ENCODE results near the gene GALNT18. TPM values are rescaled to one million over a fixed set of nuclear protein-coding genes. Genes with fewer than 3 reads are reported as not detected.

The GALNT18 gene
- polyA plus RNA-seq, 12 donors, result 7.0 to 14.2 (median 10.0) TPM; not detected in 1

GRCh38 chr11:11243590-11244469, 378.0 kb downstream of the GALNT18 start:
- peak; percentile 55 for DNase-seq

GRCh38 chr11:11243209-11243589, 378.6 kb downstream of the GALNT18 start:
- DNase-seq, result peak; percentile 74

GRCh38 chr11:11241284-11241683, 380.5 kb downstream of the GALNT18 start:
- DNase-seq, result no peak

- DNase-seq, result no peak
Measured at GRCh38 chr11:11239959-11240358, 381.8 kb downstream of the GALNT18 start.

- DNase-seq, result peak; percentile 50
Measured at GRCh38 chr11:11237070-11237832, 384.6 kb downstream of the GALNT18 start.

GRCh38 chr11:11236498-11237059, 385.2 kb downstream of the GALNT18 start:
- no peak for DNase-seq

- no peak for DNase-seq
Measured at GRCh38 chr11:11231763-11232162, 390.0 kb downstream of the GALNT18 start.

GRCh38 chr11:11230802-11231562, 390.8 kb downstream of the GALNT18 start:
- no peak for DNase-seq

- no peak for DNase-seq
Measured at GRCh38 chr11:11230087-11230486, 391.7 kb downstream of the GALNT18 start.

GRCh38 chr11:11229647-11230046, 392.2 kb downstream of the GALNT18 start:
- no peak for DNase-seq

GRCh38 chr11:11227296-11228085, 394.3 kb downstream of the GALNT18 start:
- DNase-seq, result no peak

Other genes starting within 250 kb of the GALNT18 start
- 10 to 100 TPM in 11 of 12 donors, not detected in 1; 60.4 to 85.4 (median 71.5) TPM for gene USP47, start 220.0 kb upstream of the GALNT18 start, polyA plus RNA-seq (ENCODE audit: insufficient read length in 12 of 12)

All from muscle of arm (tissue), 12 donors.